GM21619 (cell line): ENCODE results near the gene SHMT2.

Source experiments
- ATAC-seq: cut with Tn5 transposase; IDR thresholded peaks from one replicate; pipeline ENCODE4 v1.9.1; 2021; ENCODE audit not compliant: unreplicated experiment

The SHMT2 gene

DNA sequence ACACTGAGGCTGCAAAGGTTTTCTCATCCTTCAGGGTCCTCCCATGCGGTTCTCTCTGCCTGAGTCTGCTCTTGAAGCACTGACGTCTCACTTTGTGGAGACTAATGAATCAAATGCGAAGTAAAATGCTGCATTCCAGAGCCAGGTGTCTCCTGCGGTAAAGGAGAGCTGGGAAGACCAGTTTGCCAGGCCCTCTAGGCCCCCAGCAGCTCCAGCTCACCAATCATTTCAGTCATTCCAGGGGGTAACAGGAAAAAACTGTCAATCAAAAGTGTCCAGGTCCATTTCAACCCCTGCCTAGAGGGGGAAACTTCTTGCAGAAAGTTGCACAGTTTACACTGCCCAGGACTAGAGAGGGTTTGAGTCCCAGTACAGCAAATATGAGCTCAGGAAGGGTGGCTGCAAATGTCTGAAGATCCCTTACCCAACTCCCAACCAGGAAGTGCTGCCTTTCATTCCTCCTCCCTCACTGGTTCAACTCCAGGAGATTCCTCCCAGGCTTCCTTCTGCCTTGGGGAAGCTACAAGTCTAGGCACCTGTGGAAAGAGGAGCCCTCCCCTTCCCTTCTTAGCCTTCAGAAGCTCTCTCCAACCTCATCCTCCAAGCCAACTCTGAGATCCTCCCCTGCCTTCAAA lies 15.6 kb upstream of the SHMT2 start:
- no peak for ATAC-seq

DNA sequence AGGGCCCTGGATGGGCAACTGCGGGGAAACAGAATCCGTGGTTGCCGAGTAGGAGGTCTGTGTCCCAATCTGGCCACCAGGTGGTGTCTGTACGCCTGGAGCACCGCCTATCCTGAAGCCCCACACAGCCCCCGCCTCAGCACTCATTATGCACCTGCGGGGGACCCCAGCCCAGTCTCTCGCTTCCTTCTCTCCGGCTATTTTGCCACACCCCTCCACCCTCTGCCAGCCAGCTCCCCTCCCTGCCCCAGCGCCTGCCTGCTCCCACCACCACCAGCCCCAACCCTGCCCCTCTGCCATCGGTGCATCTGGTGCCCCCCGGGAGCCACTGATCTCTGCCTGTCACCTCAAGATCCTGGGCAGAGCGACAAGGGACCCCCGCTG lies 15.1 kb upstream of the SHMT2 start:
- ATAC-seq, result peak; percentile 30

DNA sequence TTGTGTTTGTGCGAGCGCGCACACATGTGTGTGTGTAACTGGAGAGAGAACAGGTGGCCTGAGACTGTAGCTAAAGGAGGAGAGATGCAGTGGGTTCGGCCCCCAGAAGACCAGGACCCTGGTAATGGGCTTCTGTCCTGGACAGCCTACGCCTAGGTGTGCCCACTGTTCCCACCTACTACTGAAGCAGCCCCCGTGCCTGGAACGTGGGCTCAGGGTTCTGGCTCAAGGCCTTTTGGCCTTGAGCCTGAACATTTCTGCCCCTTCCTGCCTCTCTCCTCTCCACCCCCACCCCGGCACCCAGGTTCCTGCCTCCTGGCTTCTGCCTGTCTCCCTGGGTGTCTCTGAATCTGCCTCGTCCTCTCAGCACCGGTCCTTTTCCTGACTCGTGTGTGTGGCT lies 14.4 kb upstream of the SHMT2 start:
- no peak for ATAC-seq

DNA sequence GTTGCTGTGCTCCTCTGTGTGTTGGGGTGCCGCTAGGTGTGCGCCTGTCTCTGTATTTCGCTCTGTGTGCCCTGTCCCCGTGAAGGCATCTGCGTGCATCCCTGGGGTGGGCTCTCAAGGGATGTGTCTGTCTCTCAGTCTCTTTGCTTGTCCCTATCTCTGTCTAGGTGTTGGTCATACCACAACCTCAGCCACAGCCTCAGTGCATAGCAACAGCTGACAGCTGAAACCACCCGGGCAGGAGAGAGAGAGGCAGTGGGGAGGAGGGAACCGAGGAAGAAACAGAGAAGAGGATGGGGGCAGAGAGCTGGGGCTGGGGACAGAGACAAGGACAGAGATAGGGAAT lies 13.9 kb upstream of the SHMT2 start:
- ATAC-seq, result no peak

DNA sequence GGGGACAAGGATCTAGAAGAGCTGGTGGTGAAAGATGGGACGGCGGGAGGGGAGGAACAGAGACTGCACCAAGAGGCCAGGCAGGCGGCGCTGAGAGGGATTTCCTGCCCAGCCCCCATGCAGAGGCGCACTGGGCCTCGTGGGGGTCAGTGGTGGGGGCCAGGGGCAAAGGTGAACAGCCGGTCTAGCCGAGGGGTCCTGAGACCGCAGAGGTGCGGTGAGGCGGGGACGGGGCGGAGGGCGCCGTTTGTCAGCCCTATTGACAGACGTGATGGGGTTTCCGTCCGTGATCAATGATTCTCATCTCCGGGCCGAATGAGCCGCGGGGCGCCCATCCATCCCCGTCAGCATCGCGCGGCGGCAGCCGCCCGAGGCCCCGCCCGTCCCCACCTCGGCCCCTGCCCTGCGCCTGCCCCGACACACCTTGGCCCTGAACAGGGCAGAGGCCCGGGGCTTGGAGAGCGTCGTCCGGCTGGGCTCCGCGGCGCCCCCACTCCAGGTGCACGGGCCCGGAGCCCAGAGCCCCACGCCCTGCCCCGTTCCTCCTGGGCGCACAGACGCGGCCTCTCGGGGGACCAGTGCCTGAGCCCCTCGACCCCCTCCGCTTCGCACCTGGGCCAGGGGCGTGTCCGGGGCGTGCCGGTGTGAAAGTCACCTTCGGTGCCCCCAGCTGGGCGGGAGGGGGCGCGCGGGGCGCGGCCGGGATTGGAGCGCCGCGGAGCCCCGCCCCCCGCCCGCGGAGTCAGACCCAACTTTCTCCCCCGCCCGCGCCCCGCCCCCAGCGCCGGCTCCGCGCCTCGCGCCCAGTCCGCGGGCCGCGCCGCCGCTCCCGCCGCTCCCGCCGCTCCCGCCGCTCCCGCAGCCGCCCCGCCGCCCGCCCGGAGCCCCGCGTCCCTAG lies 13.2 kb upstream of the SHMT2 start, which contains the start of gene NXPH4:
TSS of gene NXPH4 (plus strand) at position 781 of the 898 bp plus-strand sequence. CDS start 176 bp downstream, outside the sequence.
- ATAC-seq, result no peak

DNA sequence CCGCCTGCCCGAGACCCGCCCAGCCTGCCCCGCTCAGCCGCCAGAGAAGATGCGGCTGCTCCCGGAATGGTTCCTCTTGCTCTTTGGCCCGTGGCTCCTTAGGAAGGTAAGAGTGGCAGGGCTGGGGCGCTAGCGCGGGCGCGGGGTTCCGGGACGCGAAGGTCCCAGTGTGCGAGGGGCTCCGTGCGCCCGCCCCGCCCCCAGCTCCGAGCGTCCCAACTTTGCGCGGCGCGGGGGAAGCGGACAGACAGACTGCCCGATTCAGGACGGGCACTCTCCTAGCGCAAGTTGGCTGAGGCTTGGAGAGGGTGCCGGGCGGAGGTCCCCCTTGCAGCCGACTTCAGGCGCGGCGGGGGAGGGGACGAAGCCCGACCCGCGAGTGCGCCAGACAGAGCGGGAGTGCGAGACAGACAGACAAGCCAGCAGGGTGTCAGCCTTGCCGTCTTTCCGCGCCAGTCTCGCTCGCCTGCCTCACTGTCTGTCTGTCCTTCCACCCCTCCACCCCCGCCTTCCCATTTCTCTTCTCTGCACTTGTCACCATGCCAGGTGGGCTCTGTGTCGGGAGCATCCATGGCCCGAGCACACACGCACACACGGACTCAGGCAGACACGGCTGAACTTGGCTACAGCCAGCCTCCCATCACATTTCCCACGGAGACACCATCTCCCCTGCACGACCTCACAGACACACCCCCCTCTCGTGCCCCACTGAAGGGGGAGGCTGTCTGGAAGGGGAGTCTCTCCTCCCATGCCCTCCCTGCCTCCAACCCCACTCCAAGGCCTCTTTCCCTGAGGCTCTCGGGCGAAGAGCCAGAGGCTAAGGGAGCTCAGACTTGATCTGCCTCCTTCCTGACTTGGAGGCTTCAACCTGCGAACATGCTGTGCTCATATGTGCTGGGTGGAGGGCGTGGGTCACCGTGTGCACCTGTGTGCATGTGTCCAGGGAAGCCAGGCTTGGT lies 12.3 kb upstream of the SHMT2 start:
- no peak for ATAC-seq

DNA sequence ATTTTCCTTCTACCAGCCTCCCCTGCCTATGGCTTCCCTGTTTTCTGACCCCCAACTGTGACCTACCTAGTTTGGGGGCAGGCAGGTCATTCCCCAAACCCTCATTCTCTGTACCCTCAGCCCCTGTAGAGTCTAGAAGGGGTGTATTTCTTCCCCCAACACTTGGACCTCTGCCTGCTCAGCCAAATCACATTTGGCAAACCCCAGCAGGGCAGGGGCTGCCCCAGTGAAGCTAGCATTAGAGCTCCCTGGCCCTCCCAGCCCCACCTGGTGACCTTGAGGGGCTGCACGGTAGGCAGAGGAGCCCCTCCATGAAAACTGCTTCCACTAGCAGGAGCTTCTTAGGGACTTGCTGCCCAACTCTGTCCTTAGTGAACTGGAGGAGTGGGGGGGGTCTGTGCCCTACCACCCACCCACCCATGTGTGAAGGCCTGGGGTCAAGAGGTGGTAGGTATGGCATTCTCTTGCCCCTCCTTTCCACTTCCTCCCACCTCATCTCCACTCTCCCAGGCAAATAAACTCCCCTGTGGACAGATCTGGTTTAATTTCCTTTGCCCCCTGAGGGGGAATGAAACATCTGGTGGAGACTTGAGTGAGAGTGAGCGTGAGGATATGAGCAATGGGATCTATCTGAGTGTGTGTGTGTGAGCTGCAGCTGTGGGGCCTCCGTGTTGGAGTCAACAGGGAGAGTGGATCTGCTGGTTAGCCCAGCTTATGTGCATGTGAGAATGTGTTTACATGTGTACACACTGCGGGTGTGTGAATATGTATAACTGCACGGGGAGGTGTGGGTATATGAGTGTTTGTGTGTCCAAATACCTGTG lies 11.3 kb upstream of the SHMT2 start:
- ATAC-seq, result no peak

DNA sequence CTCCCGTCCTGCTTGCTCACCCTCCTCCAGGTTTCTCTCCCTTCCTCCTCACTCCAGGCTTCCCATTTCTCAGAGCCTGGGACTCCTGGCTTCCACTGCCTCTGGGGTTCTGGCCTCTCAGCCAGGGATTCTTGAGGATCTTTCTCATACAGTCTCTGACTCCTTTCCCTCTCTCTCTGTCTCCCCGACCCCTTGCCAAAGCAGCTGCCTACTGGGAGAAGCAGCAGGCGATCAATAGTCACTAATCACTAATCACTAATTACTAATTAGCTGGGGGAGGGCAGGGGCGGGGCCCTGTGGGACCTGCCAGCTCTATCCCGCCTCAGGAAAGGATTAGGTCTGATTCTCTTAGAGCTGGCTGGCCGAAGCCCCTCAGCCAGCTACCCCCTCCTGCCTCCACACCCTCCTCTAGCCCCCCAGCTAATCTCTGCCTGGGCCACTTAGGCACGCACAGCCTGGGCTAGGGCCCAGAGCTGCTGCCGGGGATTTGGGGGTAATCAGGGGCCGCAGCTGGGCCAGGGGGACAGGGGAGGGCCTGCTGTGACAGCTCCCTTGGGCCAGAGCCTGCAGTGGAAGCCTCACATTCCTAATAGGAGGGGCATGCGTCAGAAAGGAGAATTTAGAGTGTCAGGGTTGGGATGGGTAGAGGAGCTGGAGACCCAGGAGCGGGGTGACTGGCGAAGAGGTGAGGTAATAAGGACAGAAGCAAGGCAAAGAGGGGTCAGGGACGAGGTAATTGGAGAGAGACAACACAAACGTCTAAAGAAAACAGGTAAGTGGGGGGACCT lies 10.1 kb upstream of the SHMT2 start:
- no peak for ATAC-seq

DNA sequence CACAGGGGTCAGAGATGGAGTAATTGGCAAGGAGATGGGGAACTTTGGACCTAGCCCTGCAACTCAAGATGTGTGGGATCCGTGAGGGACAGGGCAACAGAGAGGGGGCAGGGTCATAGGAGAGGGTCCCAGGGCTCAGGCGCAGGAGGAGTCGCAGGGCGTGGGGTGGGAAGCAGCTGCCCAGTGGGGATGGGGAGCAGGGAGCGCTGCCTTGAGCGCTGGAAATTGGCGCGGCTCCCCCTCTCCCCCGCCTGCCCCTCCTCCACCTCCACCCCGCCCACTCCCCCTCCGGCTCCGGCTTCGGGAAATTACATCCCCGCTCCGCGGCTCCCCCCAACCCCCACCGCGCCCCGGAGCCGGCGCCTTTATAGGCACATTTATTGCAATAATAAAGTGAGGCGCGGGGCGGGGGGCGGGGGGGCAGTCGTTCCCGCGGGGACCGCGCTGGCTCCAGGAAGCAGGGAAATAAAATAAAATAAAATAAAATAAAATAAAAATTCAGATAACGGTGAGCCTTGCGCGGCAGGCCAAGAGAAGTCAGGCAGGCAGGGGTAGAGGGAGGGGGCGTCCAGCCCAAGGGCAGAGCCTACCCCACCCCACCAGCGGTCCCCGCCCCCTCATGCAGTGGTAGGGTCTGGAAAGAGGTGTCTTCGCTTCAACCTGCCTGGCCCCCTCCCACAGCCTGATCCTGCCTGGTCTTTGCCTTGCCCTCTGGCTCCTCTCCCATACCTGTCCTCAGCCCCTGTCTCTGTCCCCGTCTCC lies 9.3 kb upstream of the SHMT2 start:
- no peak for ATAC-seq

DNA sequence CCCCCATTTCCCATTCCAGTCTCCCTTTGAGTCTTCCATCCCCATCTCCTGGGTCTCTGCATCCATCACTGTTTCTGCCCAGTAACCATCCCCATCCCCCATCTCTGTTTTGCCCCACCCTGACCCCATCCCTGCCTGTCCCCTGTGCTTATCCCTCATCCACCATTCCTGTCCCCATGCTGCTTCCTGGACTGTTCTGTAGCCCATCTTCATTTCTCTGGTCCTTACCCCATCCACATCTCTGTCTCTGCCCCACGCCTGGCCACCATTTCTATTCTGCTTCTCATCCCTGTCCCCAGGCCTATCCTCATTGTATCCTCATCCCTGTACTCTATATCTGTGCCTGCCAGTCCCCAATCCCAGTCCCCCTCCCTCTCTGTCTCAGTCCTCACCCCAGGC lies 8.7 kb upstream of the SHMT2 start:
- ATAC-seq, result no peak

DNA sequence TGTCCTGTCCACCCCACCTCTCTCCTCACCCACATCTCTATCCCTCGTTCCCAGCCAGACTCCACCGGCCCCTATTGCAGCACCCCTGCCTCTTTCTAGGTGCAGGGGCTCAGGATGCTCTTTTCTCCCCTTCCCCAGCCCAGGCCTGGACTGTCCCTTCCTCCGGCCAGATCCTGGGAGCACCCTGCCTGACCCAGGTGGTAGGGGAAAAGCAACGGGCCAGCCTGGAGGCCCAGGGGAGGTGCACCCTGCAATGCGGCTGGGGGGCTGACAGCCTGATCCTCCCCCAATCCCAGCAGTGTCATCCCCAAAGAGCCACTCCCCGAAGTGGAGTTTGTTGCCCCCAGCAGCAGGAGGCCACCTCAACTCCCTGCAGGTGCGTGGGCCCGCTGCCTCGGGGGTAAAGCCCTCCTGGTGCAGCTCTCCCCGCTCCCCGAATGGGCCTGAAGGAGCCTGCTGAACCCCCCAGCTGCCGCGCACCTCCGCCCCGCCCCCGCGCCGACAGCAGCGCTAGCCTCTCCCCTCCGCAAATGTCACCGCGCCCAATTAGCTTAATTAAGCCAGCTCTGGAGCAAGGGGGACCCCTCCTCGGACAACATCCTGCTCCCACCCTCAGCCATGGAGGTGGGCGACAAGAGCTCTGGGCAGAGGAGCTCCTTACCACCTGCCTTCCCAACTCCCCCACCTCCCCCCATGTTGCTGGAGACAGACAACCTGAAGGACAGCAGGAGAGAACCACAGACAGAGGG lies 8.2 kb upstream of the SHMT2 start:
- no peak for ATAC-seq

DNA sequence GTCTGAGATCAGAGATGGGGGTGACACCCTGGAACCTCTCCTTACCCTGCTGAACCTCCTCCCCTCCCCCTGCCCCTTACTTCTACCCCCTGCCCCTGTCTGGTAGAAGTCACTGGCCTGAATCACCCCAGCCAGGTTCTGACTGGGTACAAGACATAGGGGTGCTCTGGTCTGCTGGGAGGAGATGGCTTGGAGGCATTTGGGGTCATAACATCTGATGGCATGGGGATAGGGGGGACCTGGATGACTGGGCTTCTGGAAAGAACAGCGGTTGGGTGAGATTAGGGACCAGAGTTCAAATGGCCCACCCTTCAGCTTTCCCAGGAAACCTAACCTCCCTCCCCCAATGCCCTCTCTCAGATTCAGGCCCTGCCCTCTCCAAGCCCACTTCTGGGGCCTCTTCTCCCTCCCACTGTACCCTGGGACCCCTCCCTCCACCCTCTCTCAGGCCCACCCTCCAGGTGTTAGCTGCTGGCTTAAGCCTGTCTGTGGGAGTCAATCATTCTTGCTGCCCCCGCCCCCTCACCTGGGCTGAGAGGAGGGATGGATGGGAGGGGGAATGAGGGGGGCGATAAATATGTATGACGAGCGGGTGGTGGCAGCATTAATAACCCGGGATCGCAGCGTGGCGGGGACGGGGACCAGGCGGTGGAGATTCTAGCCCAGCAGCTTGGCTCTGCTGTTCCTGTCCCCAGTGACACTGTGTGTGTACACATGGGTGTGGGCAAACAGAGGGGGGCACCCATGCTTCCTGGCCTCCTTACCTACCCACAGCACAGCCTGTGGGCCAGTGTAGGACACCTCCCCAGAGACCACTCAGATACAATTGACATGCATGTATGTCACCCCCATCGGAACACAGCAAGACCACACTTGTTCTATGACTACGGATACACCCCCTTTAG lies 7.0 kb upstream of the SHMT2 start:
- no peak for ATAC-seq

DNA sequence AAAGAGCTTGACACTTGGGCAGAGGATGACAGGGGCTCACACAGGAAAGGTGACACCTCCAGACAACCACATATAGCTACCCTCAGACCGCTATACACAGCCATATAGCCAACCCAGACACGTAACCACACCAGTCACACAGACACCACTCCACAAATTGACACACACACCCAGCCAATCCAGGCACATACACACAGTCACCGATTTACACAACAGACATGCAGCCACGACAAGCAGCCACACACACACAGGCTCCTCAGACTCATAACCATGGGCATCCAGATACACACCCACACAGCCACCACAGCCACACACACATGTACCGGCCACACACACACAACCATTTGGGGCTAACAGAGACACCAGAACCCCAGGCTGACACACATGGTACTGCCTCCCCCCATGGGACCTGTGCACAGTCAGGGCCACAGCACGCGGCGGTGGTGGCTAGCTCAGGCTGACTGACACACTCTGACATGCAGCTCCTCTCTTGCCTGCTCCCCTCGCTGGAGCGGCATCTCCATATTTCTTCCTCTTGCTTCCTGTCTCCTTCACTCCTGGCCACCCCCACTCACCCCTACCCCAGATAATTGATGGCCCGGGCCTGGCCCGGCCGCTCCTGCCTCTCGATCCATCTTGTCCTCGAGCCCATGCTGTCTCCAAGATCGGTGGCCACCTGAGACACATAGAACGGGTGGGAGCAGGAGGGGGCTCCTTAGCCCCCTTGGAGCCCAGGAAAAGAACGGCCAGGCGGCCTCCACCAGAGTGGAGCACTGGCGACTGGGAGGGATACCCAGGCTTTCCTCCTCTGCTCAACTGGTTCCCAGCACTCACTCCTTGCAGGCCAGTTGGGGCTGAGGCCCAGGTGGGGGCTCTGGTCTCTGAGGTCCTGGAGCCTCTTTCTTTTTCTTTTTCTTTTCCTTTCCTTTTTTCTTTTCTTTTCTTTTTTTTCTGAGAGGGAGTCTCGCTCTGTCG lies 6.0 kb upstream of the SHMT2 start:
- ATAC-seq, result no peak

DNA sequence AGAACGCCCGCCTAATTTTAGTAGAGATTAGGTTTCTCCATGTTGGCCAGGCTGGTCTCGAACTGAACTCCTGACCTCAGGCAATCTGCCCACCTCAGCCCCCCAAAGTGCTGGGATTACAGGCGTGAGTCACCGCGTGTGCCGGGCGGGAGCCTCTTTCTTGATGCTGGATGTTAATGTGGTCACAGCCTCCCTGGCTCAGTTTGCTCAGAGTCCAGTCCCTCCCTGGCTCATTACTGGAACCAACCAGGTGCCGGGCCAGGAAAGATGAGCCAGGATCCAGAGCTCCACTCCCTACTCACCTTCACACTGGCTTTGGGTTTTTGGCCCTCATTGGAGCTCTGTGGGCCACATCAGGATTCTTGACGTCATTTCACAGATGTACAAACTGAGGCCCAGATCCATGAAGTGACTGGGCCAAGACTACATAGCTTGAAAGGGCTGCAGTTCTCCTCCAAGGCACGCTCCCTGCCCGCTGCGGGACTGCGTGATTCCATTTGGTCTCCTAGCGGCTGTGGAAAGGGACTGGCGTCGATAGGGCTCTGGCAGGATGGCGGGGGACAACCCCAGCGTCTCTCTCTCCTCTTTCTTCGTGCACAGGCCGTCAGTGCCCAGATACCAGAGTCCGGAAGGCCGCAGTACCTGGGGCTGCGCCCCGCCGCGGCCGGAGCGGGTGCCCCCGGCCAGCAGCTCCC lies 5.1 kb upstream of the SHMT2 start:
- ATAC-seq, result no peak

DNA sequence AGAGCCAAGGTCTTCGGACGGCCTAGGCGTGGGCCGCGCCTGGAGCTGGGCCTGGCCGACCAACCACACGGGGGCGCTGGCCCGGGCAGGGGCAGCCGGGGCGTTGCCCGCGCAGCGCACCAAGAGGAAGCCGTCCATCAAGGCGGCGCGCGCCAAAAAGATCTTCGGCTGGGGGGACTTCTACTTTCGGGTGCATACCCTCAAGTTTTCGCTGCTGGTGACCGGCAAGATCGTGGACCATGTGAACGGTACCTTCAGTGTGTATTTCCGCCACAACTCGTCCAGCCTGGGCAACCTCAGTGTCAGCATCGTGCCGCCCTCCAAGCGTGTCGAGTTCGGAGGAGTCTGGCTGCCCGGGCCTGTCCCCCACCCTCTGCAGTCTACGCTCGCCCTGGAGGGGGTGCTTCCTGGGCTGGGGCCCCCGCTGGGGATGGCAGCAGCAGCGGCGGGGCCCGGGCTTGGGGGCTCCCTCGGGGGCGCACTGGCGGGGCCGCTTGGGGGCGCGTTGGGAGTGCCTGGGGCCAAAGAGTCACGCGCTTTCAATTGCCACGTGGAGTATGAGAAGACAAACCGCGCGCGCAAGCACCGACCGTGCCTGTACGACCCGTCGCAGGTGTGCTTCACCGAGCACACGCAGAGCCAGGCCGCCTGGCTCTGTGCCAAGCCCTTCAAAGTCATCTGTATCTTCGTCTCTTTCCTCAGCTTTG lies 4.4 kb upstream of the SHMT2 start:
- ATAC-seq, result no peak
